ENCODE results near the gene CFAP74. TPM values are rescaled to one million over a fixed set of nuclear protein-coding genes. Genes with fewer than 3 reads are reported as not detected.

Gene CFAP74
- total RNA-seq, 1 experiment from 2014 or later = not detected

DNA sequence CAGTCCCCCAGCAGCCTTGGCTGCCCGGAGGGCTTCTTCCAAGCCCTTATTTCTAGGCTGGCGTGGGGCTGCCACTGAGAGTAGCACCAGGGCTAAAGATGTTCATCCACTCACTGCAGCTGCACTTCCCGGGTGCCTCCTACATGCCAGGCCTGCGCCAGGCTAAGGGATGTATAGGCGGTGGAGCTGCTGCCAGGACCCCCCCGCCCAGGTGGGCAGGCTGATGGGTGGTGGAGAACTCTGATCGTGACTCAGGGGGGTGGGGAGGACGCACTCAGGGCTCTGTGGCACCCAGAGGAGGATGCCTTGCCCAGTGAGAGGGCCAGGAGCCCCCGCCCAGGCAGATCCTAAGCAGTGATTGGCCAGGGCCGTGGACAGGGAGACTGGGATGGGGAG lies 34.1 kb downstream of the CFAP74 start:
- intact Hi-C loops (cut with micrococcal nuclease; ENCODE audit: unreplicated experiment) = no loop called here
- ChIA-PET CTCF (no interaction called here), POLR2A (no interaction called here)
- Mint-ChIP-seq H3K4me3 (ENCODE audit: unreplicated experiment) (no peak overlapping the region), H3K36me3 (ENCODE audit: insufficient read depth, unreplicated experiment) (no peaks in the 10 kb centered on the region), H3K4me1 (ENCODE audit: low read depth, unreplicated experiment) (no peaks in the 10 kb centered on the region), H3K9me3 (ENCODE audit: unreplicated experiment) (no peaks in the 10 kb centered on the region), H3K27me3 (ENCODE audit: insufficient read depth, unreplicated experiment) (peaks cover 5% of the 10 kb centered on the region), H3K27ac (ENCODE audit: unreplicated experiment) (no peak overlapping the region)
- no TSS peak for BruUV-seq (replicated peaks)
- TF ChIP-seq, protein P1, sequence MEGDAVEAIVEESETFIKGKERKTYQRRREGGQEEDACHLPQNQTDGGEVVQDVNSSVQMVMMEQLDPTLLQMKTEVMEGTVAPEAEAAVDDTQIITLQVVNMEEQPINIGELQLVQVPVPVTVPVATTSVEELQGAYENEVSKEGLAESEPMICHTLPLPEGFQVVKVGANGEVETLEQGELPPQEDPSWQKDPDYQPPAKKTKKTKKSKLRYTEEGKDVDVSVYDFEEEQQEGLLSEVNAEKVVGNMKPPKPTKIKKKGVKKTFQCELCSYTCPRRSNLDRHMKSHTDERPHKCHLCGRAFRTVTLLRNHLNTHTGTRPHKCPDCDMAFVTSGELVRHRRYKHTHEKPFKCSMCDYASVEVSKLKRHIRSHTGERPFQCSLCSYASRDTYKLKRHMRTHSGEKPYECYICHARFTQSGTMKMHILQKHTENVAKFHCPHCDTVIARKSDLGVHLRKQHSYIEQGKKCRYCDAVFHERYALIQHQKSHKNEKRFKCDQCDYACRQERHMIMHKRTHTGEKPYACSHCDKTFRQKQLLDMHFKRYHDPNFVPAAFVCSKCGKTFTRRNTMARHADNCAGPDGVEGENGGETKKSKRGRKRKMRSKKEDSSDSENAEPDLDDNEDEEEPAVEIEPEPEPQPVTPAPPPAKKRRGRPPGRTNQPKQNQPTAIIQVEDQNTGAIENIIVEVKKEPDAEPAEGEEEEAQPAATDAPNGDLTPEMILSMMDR (IDR thresholded peaks at IDR 0.05; ENCODE audit: insufficient read depth in 1 of 2, low read depth in 1 of 2, low read length in 1 of 2, severe bottlenecking in 1 of 2, unreplicated experiment in 1 of 2) = no peak
- no peak for DNase-seq
- H3K4me3 ChIP-seq (ENCODE audit: low read depth, low read length) = no peak overlapping the region
- H3K4me1 ChIP-seq = no peaks in the 10 kb centered on the region
- no peaks in the 10 kb centered on the region for H3K36me3 ChIP-seq (ENCODE audit: control insufficient read depth, insufficient read depth, low read length)
- H3K27me3 ChIP-seq (replicated peaks; ENCODE audit: control insufficient read depth, insufficient read depth, low read length) = no peaks in the 10 kb centered on the region
- H3K9me3 ChIP-seq = no peaks in the 10 kb centered on the region

DNA sequence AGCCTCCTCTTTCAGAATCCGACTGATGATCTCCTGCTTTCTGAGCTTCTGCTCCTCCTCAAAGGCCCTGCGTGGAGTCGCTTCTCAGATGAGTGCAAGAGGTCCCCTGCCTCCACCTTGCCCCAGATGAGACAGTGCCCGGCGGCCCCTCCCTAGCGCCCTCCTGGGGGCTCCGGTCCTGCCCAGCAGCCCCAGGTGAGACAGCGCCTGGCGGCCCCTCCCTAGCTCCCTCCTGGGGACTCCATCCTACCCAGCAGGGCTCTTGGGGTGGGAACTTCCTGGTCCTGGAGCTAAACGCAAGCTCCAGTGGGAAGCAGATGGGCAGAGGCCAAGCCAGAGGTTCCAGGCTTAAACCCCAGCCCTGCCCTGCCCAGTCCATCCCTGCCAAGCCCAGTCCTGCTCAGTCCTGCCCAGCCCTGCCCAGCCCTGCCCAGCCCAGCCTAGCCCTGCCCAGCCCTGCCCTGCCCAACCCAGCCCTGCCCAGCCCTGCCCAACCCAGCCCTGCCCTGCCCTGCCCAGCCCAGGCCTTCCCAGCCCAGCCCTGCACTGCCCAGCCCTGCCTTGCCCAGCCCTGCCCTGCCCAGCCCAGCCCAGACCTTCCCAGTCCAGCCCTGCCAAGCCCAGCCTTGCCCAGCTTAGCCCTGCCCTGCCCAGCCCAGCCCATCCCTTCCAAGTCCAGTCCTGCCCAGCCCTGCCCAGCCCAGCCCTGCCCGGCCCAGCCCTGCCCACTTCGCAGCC lies 34.6 kb downstream of the CFAP74 start:
- H3K9me3 ChIP-seq = no peaks in the 10 kb centered on the region
- H3K27me3 ChIP-seq (replicated peaks; ENCODE audit: control insufficient read depth, insufficient read depth, low read length) = no peaks in the 10 kb centered on the region
- ChIA-PET CTCF (no interaction called here), POLR2A (no interaction called here)
- intact Hi-C loops (cut with micrococcal nuclease; ENCODE audit: unreplicated experiment) = no loop called here
- no peaks in the 10 kb centered on the region for H3K4me1 ChIP-seq
- H3K27ac Mint-ChIP-seq (ENCODE audit: unreplicated experiment) = no peak overlapping the region
- H3K9me3 Mint-ChIP-seq (ENCODE audit: unreplicated experiment) = no peaks in the 10 kb centered on the region
- peaks cover 5% of the 10 kb centered on the region for H3K27me3 Mint-ChIP-seq (ENCODE audit: insufficient read depth, unreplicated experiment)
- DNase-seq = no peak
- no peaks in the 10 kb centered on the region for H3K36me3 Mint-ChIP-seq (ENCODE audit: insufficient read depth, unreplicated experiment)
- no peaks in the 10 kb centered on the region for H3K4me1 Mint-ChIP-seq (ENCODE audit: low read depth, unreplicated experiment)
- no TSS peak for BruUV-seq (replicated peaks)
- H3K36me3 ChIP-seq (ENCODE audit: control insufficient read depth, insufficient read depth, low read length) = no peaks in the 10 kb centered on the region
- TF ChIP-seq, protein P1 (IDR thresholded peaks at IDR 0.05; ENCODE audit: insufficient read depth in 1 of 2, low read depth in 1 of 2, low read length in 1 of 2, severe bottlenecking in 1 of 2, unreplicated experiment in 1 of 2) = no peak
- H3K4me3 Mint-ChIP-seq (ENCODE audit: unreplicated experiment) = no peak overlapping the region
- H3K4me3 ChIP-seq (ENCODE audit: low read depth, low read length) = no peak overlapping the region

DNA sequence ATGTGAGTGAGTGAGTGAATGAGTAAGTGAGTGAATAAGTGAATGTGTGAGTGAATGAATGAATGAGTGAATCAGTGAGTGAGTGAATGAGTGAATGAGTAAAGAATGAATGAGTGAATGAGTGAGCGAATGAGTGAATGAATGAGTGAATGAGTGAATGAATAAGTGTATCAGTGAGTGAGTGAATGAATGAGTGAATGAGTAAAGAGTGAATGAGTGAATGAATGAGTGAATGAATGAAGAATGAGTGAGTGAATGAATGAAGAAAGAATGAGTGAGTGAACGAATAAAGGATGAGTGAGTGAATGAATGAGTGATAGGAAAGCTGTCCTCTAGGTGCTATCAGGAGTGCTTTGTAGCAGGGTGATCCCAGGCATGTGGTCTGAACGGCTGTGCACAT lies 35.7 kb downstream of the CFAP74 start:
- Mint-ChIP-seq H3K27me3 (ENCODE audit: insufficient read depth, unreplicated experiment) (peaks cover 5% of the 10 kb centered on the region), H3K4me1 (ENCODE audit: low read depth, unreplicated experiment) (no peaks in the 10 kb centered on the region), H3K9me3 (ENCODE audit: unreplicated experiment) (no peaks in the 10 kb centered on the region), H3K4me3 (ENCODE audit: unreplicated experiment) (no peak overlapping the region), H3K27ac (ENCODE audit: unreplicated experiment) (no peak overlapping the region), H3K36me3 (ENCODE audit: insufficient read depth, unreplicated experiment) (no peaks in the 10 kb centered on the region)
- Histone ChIP-seq H3K4me3 (ENCODE audit: low read depth, low read length) (no peak overlapping the region), H3K4me1 (no peaks in the 10 kb centered on the region), H3K9me3 (no peaks in the 10 kb centered on the region), H3K36me3 (ENCODE audit: control insufficient read depth, insufficient read depth, low read length) (no peaks in the 10 kb centered on the region), H3K27me3 (replicated peaks; ENCODE audit: control insufficient read depth, insufficient read depth, low read length) (no peaks in the 10 kb centered on the region)
- ChIA-PET POLR2A (no interaction called here), CTCF (interaction anchor here (0.7 kb wide), 1 partner anchor 77 kb away, joined by 3 read pairs; no protein-coding TSS in a partner anchor)
- intact Hi-C loops (cut with micrococcal nuclease; ENCODE audit: unreplicated experiment) = no loop called here
- BruUV-seq (replicated peaks) = no TSS peak
- no peak for DNase-seq
- TF ChIP-seq, protein P1 (IDR thresholded peaks at IDR 0.05; ENCODE audit: insufficient read depth in 1 of 2, low read depth in 1 of 2, low read length in 1 of 2, severe bottlenecking in 1 of 2, unreplicated experiment in 1 of 2) = no peak

All from Caco-2 (cell line).